Astrocyte (in vitro differentiated cells and primary cell): ENCODE measurements around the gene MCEE.
"Not testable (repeated sequence)": the region's sequence is repeated elsewhere in the genome, so short reads cannot be mapped to it uniquely, and the experiment has no call there.

Experiments
- CTCF ChIP-seq: IDR thresholded peaks from 2 replicates; pipeline ENCODE4 v1.5.1; 2011; ENCODE audit warnings: low read depth, mild to moderate bottlenecking, inconsistent platforms, low read length, moderate library complexity; ENCODE audit not compliant: insufficient read depth
- EZH2 ChIP-seq: IDR thresholded peaks from 2 replicates; pipeline ENCODE4 v1.6.1; 2012; ENCODE audit warnings: mild to moderate bottlenecking, low read length, inconsistent platforms; ENCODE audit not compliant: insufficient read depth

DNA sequence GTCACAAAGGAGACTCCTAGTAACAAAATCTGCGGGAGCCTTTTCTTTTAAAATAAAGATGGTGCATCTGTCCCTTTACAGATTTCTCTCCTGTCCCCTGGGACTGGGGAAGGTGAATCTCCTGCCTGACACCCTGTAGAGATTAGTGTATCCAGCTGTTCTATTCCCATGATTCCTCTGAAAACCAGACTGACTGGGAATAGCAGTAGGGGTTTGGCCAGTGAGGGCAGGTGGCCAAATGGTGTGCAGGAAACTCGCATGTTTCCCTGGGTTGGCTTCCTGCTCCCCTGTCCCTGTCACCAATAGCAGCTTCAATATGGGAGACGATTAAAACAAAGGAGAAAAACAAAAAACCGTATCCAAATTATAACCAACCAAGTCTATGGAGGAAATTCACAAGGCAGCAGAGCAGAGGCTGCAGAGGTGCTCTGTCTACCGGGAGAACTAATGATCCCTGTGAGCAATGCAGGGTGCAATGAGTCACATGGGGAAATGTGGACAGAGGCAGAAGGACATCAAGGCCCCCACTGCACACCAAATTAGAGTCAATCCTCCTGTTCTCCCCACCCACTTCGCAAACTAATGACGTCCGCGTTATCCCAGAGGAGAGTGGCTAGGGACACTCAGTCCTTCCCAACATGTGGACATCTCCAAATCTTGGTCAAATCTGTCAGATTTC is 44.6 kb downstream of the MCEE start:
- not testable (repeated sequence) for TF ChIP-seq CTCF, EZH2
